HepG2 (cell line): ENCODE results near the gene CD68. TPM values are rescaled to one million over a fixed set of nuclear protein-coding genes. Genes with fewer than 3 reads are reported as not detected.
A peak's percentile ranks its signal among the peaks of the same experiment; 100 is the strongest.

Experiments used
- ATF1 ChIP-seq: IDR thresholded peaks from 2 replicates; pipeline ENCODE4 v1.6.1; 2016; ENCODE audit warnings: mild to moderate bottlenecking, control low read depth
- BORCS8-MEF2B ChIP-seq: sonication (generic); formaldehyde crosslinking; IDR thresholded peaks from 2 replicates; pipeline ENCODE4 v1.8.0; 2022; ENCODE audit warnings: mild to moderate bottlenecking, missing genetic modification reagents
- FOSL1 ChIP-seq: sonication (generic); formaldehyde crosslinking; IDR thresholded peaks from 2 replicates; pipeline ENCODE4 v1.9.0; 2021; ENCODE audit warnings: missing genetic modification reagents, borderline replicate concordance
- HHEX ChIP-seq: IDR thresholded peaks from 2 replicates; pipeline ENCODE4 v1.6.1; 2016; ENCODE audit warnings: control low read depth
- HNRNPH1 ChIP-seq: fragments of 200-400 bp; formaldehyde crosslinking; optimal IDR thresholded peaks from 2 replicates; pipeline ENCODE3; 2017; ENCODE audit warnings: mild to moderate bottlenecking, low read depth, low read length
- HOXA3 ChIP-seq: sonication (generic); formaldehyde crosslinking; IDR thresholded peaks from 2 replicates; pipeline ENCODE4 v1.5.0; 2020; ENCODE audit warnings: missing genetic modification reagents
- IRF1 ChIP-seq: sonication (generic); formaldehyde crosslinking; IDR thresholded peaks from 2 replicates; pipeline ENCODE4 v1.4.0; 2020; ENCODE audit warnings: low read depth, mild to moderate bottlenecking, missing genetic modification reagents
- KAT8 ChIP-seq: IDR thresholded peaks from 2 replicates; pipeline ENCODE4 v1.6.1; 2016; ENCODE audit warnings: missing genetic modification reagents, missing compliant biosample characterization
- MBD4 ChIP-seq: IDR thresholded peaks from 2 replicates; pipeline ENCODE4 v1.6.1; 2012; ENCODE audit warnings: low read length, inconsistent platforms, borderline replicate concordance
- NCOA1 ChIP-seq: sonication (generic); formaldehyde crosslinking; IDR thresholded peaks from 2 replicates; pipeline ENCODE4 v1.9.0; 2021; ENCODE audit warnings: missing genetic modification reagents
- RARA ChIP-seq: IDR thresholded peaks from 2 replicates; pipeline ENCODE4 v1.6.1; 2016; ENCODE audit warnings: missing genetic modification reagents, missing compliant biosample characterization
- RERE ChIP-seq: IDR thresholded peaks from 2 replicates; pipeline ENCODE4 v1.6.1; 2016; ENCODE audit warnings: low read depth, missing genetic modification reagents, missing compliant biosample characterization
- STAT6 ChIP-seq: sonication (generic); formaldehyde crosslinking; IDR thresholded peaks from 2 replicates; pipeline ENCODE4 v1.4.0; 2020; ENCODE audit warnings: missing genetic modification reagents, mild to moderate bottlenecking, borderline replicate concordance
- TFE3 ChIP-seq: IDR thresholded peaks from 2 replicates; pipeline ENCODE4 v1.6.1; 2016
- ZNF331 ChIP-seq: sonication (generic); formaldehyde crosslinking; IDR thresholded peaks from 2 replicates; pipeline ENCODE4 v1.4.0; 2020; ENCODE audit warnings: missing genetic modification reagents
- ZNF629 ChIP-seq: sonication (generic); formaldehyde crosslinking; conservative IDR thresholded peaks from 2 replicates; pipeline ENCODE4 v1.5.0; 2020; ENCODE audit warnings: missing genetic modification reagents
- ZNF75D ChIP-seq: sonication (generic); formaldehyde crosslinking; IDR thresholded peaks from 2 replicates; pipeline ENCODE4 v1.8.1; 2023; ENCODE audit warnings: missing genetic modification reagents, mild to moderate bottlenecking, borderline replicate concordance
- ZNF790 ChIP-seq: sonication (generic); formaldehyde crosslinking; IDR thresholded peaks from 2 replicates; pipeline ENCODE4 v1.8.0; 2022; ENCODE audit warnings: missing genetic modification reagents, mild to moderate bottlenecking, borderline replicate concordance
- ZSCAN21 ChIP-seq: sonication (generic); formaldehyde crosslinking; IDR thresholded peaks from 2 replicates; pipeline ENCODE4 v1.8.0; 2022; ENCODE audit warnings: mild to moderate bottlenecking, missing genetic modification reagents, moderate library complexity, borderline replicate concordance
- polyA plus RNA-seq, 8 experiments: library from polyadenylated mRNA; depleted of rRNA in 3 of 8; stranded (reverse) in 7 of 8; unstranded in 1 of 8; fragments of >200 nt; fragmentation: Illumina TruSeq in 4 of 8; extraction: Trizol in 4 of 8; gene quantifications; 2 replicates each; pipeline versions ENCODE4 v1.2.1 to v1.2.3, GENCODE V29; 2011 to 2016; ENCODE audit warnings: low read depth in 4 of 8, missing spikeins in 1 of 8, mixed read lengths in 1 of 8; ENCODE audit not compliant: insufficient read depth in 1 of 8
- total RNA-seq, 5 experiments: library from RNA; depleted of rRNA; stranded (reverse); fragments of >200 nt; fragmentation: Illumina TruSeq; extraction: Trizol; gene quantifications; 2 replicates each; pipeline ENCODE4 v1.2.3, GENCODE V29; 2016; ENCODE audit warnings: low read depth in 1 of 5

CD68 gene
- total and polyA plus RNA-seq, 2 of the 13 experiments (the other 11 are each of a cell fraction or from before 2014, with no cell fraction given), result 10.3 to 104 TPM

GRCh38 chr17:7579001-7579833 lies at the start of gene CD68 (continued):
- TF ChIP-seq STAT6 (CRISPR knock-in tag) (no peak; the same call in 1 of the 2 replicates), NCOA1 (CRISPR knock-in tag) (no peak), KAT8 (peak; percentile 83), ZNF75D (CRISPR knock-in tag) (no peak), IRF1 (no peak), HHEX (no peak), TFE3 (peak; percentile 90), RARA (peak; percentile 42; the same call in 1 of the 2 replicates), HOXA3 (CRISPR knock-in tag) (peak; percentile 72), ZNF790 (peak; percentile 81; the same call in 1 of the 2 replicates), HNRNPH1 (peak; percentile 71), MBD4 (no peak; the same call in 1 of the 2 replicates), ATF1 (CRISPR knock-in tag) (peak; percentile 55), BORCS8-MEF2B (CRISPR knock-in tag) (peak; percentile 51; the same call in 1 of the 2 replicates), RERE (CRISPR knock-in tag) (no peak), FOSL1 (CRISPR knock-in tag) (0 out of 2 replicates have a peak, but pooled peaks have one; percentile 29), ZNF629 (CRISPR knock-in tag) (peak; percentile 43), ZNF331 (CRISPR knock-in tag) (no peak; the same call in 1 of the 2 replicates), ZSCAN21 (CRISPR knock-in tag) (peak; percentile 50; the same call in 1 of the 2 replicates)
